DOHH2 (cell line): ENCODE data around the gene CMA1.
"Not testable (repeated sequence)": the region's sequence is repeated elsewhere in the genome, so short reads cannot be mapped to it uniquely, and the experiment has no call there.

ENCODE experiments used
- H3F3A ChIP-seq: fragments of 200-600 bp; sonication (generic), shearing (Covaris generic); 2 replicates; pipeline ENCODE4 v1.6.0; 2016; ENCODE audit warnings: antibody characterized with exemption, mild to moderate bottlenecking; ENCODE audit not compliant: control insufficient read depth, insufficient read depth
- H3K27ac ChIP-seq: fragments of 200-600 bp; sonication (generic); 2 replicates; pipeline ENCODE4 v1.5.1; 2014; ENCODE audit warnings: low read depth, mild to moderate bottlenecking, low read length, moderate library complexity
- H3K27me3 ChIP-seq: fragments of 200-600 bp; sonication (generic); 2 replicates; pipeline ENCODE4 v1.6.1; 2014; ENCODE audit warnings: mild to moderate bottlenecking, low read length, mixed read lengths; ENCODE audit not compliant: control insufficient read depth
- H3K36me3 ChIP-seq: fragments of 200-600 bp; sonication (generic); 2 replicates; pipeline ENCODE4 v1.6.1; 2014; ENCODE audit warnings: mild to moderate bottlenecking, low read length, moderate library complexity, mixed read lengths; ENCODE audit not compliant: control insufficient read depth
- H3K4me1 ChIP-seq: fragments of 200-600 bp; sonication (generic); 2 replicates; pipeline ENCODE4 v1.6.1; 2014; ENCODE audit warnings: mild to moderate bottlenecking, low read length, mixed read lengths; ENCODE audit not compliant: control insufficient read depth
- H3K4me2 ChIP-seq: fragments of 200-600 bp; sonication (generic); 2 replicates; pipeline ENCODE4 v1.6.0; 2014; ENCODE audit warnings: mild to moderate bottlenecking, low read length, moderate library complexity
- H3K4me3 ChIP-seq: fragments of 200-600 bp; sonication (generic); 2 replicates; pipeline ENCODE4 v1.5.1; 2014; ENCODE audit warnings: mild to moderate bottlenecking, low read length, mixed read lengths
- H3K79me2 ChIP-seq: fragments of 200-600 bp; sonication (generic); 2 replicates; pipeline ENCODE4 v1.6.1; 2014; ENCODE audit warnings: mild to moderate bottlenecking, low read length, mixed read lengths; ENCODE audit not compliant: control insufficient read depth
- H3K9me2 ChIP-seq: fragments of 200-600 bp; sonication (generic); replicated peaks from 2 replicates; pipeline ENCODE4 v1.6.1; 2014; ENCODE audit warnings: mild to moderate bottlenecking, low read length, mixed read lengths; ENCODE audit not compliant: control insufficient read depth
- H3K9me3 ChIP-seq: fragments of 200-600 bp; sonication (generic); 2 replicates; pipeline ENCODE4 v1.6.1; 2014; ENCODE audit warnings: antibody characterized with exemption, low read length, mixed read lengths; ENCODE audit not compliant: control insufficient read depth, insufficient read depth
- H4K20me1 ChIP-seq: fragments of 200-600 bp; sonication (generic); 2 replicates; pipeline ENCODE4 v1.6.0; 2014; ENCODE audit warnings: low read depth, mild to moderate bottlenecking, antibody characterized with exemption, low read length, moderate library complexity; ENCODE audit not compliant: control insufficient read depth, insufficient read depth
- CTCF ChIP-seq: fragments of 200-600 bp; sonication (generic); IDR thresholded peaks from one replicate; pipeline ENCODE4 v1.5.1; 2014; ENCODE audit warnings: antibody characterized with exemption, mild to moderate bottlenecking, low read depth, low read length; ENCODE audit not compliant: poor library complexity, severe bottlenecking
- EZH2phosphoT487 ChIP-seq: fragments of 200-600 bp; sonication (generic); IDR thresholded peaks from 2 replicates; pipeline ENCODE4 v1.6.1; 2017; ENCODE audit warnings: borderline replicate concordance, mild to moderate bottlenecking, antibody characterized with exemption, low read length, moderate library complexity, mixed read lengths

CMA1 gene

GRCh38 chr14:24508155-24508840 is at the start of gene CMA1:
CMA1 (minus strand) TSS chr14:24508265; CDS start chr14:24508235, 30 bp downstream.
- Histone ChIP-seq H3K9me2 (no peaks in the 10 kb centered on the region), H3K4me2 (no peak within 1 kb of the TSS), H3K27ac (no peak within 1 kb of the TSS), H3K36me3 (no peaks in the 10 kb centered on the region), H4K20me1 (no peaks in the 10 kb centered on the region), H3K4me3 (no peak within 1 kb of the TSS), H3K4me1 (no peaks in the 10 kb centered on the region), H3K79me2 (no peaks in the 10 kb centered on the region), H3K9me3 (no peaks in the 10 kb centered on the region), H3F3A (no peaks in the 10 kb centered on the region), H3K27me3 (no peaks in the 10 kb centered on the region; the same call in 1 of the 2 replicates)
- TF ChIP-seq CTCF: no peak
- no peak for TF ChIP-seq EZH2phosphoT487

GRCh38 chr14:24556756-24557155 is 48.7 kb upstream of the CMA1 start:
- no peak overlapping the region for H3K4me3 ChIP-seq
- H3K9me3 ChIP-seq: no peaks in the 10 kb centered on the region
- H3F3A ChIP-seq: no peaks in the 10 kb centered on the region
- TF ChIP-seq EZH2phosphoT487: no peak
- TF ChIP-seq CTCF: no peak
- H3K4me2 ChIP-seq: no peak overlapping the region
- no peaks in the 10 kb centered on the region for H3K79me2 ChIP-seq
- H3K27me3 ChIP-seq: no peaks in the 10 kb centered on the region
- no peaks in the 10 kb centered on the region for H3K36me3 ChIP-seq
- H4K20me1 ChIP-seq: no peaks in the 10 kb centered on the region
- H3K27ac ChIP-seq: no peak overlapping the region
- no peaks in the 10 kb centered on the region for H3K4me1 ChIP-seq
- no peaks in the 10 kb centered on the region for H3K9me2 ChIP-seq

- H3K36me3 ChIP-seq, H3K4me3 ChIP-seq, H3K27me3 ChIP-seq, H3K4me2 ChIP-seq, H3K4me1 ChIP-seq, H4K20me1 ChIP-seq, H3K9me3 ChIP-seq, H3K79me2 ChIP-seq, H3F3A ChIP-seq, H3K27ac ChIP-seq, H3K9me2 ChIP-seq: not testable (repeated sequence)
Measured at GRCh38 chr14:24549064-24549463, 41.0 kb upstream of the CMA1 start.

GRCh38 chr14:24542346-24542936 is 34.4 kb upstream of the CMA1 start:
- no peak overlapping the region for H3K27ac ChIP-seq
- H3F3A ChIP-seq: no peaks in the 10 kb centered on the region
- H3K27me3 ChIP-seq: no peaks in the 10 kb centered on the region
- no peak for TF ChIP-seq EZH2phosphoT487
- no peak for TF ChIP-seq CTCF
- H3K4me1 ChIP-seq: no peaks in the 10 kb centered on the region
- H3K36me3 ChIP-seq: no peaks in the 10 kb centered on the region
- no peaks in the 10 kb centered on the region for H3K79me2 ChIP-seq
- H3K4me2 ChIP-seq: no peak overlapping the region
- no peak overlapping the region for H3K4me3 ChIP-seq
- H3K9me3 ChIP-seq: no peaks in the 10 kb centered on the region
- H4K20me1 ChIP-seq: no peaks in the 10 kb centered on the region
- H3K9me2 ChIP-seq: no peaks in the 10 kb centered on the region
